Left colon (tissue), 2 donors: Measurements from ENCODE around the gene ZNF784. TPM values are rescaled to one million over a fixed set of nuclear protein-coding genes. Genes with fewer than 3 reads are reported as not detected.
"Not testable (repeated sequence)": the region's sequence is repeated elsewhere in the genome, so short reads cannot be mapped to it uniquely, and the experiment has no call there.

Experiments
- ATAC-seq: fragments of 200-7000 bp; cut with Tn5 transposase; one replicate; pipeline ENCODE4 v1.9.1; 2020; ENCODE audit warnings: mild to moderate bottlenecking, moderate library complexity
- DNase-seq, 2 donors: peaks; one replicate each; pipeline ENCODE4 v3.0.0-alpha.2; 2020
- intact Hi-C, 2 donors: fragments of 100-400 bp; cut with DNase I in 1 of 2; cut with micrococcal nuclease in 1 of 2; formaldehyde crosslinking; loops; one replicate each; pipeline versions ENCODE4 v1.11.2 to v1.14.0; 2022; cut with DNase I, micrococcal nuclease
- total RNA-seq, 2 donors: library from RNA; stranded (reverse); fragmentation: NEBNext Ultra II Directional; extraction: Animal tissue kit (Norgen Biotek cat#: 25700); gene quantifications; one replicate each; pipeline ENCODE4 v1.2.1, GENCODE V29; 2021
- donor health status: DM: no; HTN: no; CAD: no.
- donor health status: DM: yes; HTN: yes; CAD: no.

Gene ZNF784
- total RNA-seq, 2 donors from 2014 or later: 8.6 to 11.6 TPM

DNA sequence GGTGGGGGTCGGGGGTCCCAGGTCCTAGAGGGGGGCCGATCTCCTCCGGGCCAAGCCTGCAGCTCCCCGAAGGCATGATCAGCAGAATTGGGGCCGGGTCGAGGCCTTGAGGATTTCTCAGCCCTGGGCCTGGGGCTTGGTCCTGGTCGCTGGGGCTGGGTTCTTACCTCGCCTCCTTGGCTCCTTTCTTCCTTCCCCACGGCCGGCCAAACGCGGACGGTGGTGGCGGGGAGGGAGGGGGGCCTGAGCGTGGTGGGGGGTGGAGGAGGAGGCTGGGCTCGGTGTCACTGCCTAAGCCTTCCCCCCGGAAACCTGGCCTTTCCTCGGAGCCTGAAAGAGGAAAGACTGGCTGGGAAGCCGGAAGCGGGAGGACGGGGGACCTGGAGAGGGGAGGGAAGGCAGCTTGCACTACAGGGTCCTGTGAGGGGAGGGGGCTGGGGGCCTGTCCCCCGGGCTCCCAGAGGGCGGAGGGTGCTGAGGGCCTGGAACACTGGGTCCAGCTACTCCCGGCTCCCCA lies 43.7 kb downstream of the ZNF784 start, which contains the start of gene ZNF579:
ZNF579 (minus strand) TSS at position 221 of the 517 bp plus-strand sequence. CDS start 1,209 bp downstream, outside the sequence.
- ATAC-seq (peak; percentile 86), DNase-seq (peak; percentile 85 to 87)
- intact Hi-C loops: no loop called here

DNA sequence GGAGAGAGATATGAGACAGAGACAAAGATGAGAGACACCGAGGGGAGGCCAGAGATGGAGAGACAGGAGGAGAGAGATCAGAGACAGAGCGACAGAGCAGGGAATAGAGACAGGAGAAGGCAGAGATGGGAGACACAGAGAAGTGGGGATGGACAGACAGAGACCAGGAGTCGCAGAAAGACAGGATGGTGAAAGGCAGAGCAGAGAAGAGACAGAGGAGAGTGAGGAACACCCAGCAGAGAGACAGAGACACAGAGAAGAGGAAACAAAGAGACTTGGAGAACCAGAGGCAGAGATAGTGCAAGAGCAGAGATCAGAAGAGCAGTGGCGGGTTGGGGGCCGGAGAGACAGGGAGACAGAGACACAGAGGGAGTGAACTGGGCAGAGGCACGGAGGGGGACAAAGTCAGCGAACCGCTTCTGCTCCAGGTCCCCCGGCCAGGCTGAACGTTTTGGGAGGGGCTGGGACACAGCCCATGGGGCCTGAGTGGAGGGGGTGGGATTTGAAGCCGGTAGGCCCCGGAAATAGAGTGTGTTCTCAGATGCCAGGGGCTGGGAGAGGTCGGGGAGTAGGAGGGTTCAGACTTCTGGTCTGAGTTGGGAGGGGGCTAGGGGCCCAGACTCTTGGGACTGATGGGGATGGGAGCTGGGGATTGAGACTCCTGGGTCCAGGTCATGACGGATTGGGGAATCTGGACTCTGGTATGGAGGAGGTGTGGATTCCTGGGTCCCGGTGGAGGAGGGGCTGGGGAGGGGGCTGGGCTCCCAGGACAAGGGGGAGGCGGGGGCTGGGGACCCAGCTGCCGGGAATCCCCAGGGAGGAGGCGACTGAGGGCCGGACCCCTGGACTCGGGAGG lies 44.4 kb downstream of the ZNF784 start:
- ATAC-seq: peak; percentile 40
- no peak for DNase-seq
- intact Hi-C loops: no loop called here

DNA sequence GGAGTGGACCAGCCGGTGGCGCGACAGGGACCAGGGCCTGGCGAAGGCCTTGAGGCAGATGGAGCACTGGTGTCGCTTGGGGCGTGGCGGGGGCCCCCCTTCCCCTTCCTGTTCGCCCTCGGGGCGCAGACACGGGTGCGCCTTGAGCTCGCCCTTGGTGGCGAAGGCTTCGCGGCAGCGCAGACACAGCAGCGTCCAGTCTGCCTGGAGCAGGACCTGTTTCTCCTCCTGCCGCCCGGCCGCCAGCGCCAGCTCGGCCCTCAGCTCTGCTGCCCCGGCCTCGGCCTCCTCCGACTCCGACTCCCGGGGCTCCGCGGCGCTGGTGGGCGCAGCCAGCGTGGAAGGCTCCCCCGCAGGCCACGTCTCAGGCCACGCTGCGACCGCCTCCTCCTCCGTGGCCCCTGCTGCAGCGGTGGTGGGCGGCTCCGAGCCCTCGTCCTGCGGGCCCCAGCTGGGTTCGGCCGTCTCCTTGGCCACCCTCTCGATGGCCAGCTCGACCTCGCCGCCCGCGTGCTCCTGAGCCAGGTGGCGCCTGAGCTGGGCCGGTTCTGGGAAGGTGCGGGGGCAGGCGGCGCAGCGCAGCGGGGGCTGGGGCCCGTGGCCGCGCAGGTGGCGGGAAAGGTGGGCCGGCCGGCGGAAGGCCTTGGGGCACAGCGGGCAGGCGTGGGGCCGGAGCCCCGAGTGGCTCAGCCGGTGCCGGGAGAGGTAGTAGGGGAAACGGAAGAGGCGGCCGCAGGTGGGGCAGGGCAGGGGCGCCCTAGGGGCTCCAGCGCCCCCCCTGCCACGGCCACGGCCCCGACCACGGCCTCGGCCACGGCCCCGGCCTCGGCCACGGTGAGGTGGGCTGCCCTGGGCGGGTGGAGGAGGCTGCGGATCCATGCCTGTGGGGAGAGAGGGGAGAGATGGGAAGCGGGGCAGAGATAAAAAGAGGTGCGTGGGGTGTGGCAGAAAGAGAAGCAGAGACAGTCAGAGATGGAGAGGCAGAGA lies 45.3 kb downstream of the ZNF784 start:
- DNase-seq (no peak), ATAC-seq (no peak)
- intact Hi-C loops: no loop called here

DNA sequence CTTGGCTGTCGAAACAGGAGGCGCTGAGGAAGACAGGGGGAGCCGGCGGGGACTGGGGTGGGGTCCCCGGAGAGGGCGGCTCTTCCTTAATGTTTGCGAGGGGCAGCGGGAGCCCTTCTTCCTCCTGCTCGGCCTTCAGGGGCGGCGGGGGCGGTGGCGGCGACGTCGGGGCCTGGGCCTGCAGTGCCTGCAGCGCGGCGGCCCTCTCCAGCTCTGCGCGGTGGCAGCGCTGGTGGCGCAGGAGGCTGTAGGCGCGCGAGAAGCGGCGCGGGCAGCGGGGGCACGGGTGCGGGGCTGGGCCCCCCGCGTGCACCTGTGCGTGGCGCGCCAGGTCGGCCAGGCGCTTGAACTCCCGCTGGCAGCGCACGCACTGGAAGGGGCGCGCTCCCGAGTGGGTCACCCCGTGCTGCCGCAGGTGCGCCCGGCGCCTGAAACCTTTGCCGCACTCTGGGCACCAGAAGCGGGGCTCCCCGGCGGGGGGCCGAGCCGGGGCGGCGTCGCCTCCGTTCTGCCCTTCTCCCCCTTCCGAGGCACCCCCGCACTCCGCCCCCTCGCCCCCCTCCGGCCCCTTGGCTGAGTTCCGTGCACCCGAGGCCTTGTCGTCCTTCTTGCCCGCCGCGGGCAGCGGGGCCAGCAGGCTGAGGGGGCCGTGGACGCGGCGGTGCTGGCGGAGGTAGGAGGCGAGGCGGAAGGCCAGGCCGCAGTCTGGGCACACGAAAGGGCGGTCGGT lies 46.2 kb downstream of the ZNF784 start:
- DNase-seq: no peak
- ATAC-seq: no peak
- intact Hi-C loops: no loop called here

DNA sequence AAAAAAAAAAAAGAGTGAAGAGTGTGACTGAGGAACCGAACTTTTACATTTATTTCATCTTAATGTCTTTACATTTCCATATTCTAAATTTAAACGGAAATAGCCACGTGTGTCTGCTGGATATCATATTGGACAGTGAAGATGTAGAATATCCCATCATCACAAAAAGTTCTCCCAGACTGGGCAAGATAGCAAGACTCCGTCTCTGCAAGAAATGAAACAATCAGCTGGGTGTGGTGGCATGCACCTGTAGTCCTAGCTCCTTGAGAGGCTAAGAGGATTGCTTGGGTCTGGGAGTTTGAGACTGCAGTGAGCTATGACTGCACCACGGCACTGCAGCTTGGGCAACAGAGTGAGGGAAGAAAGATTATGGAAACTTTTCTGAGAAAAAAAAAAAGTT lies 47.6 kb downstream of the ZNF784 start:
- DNase-seq (no peak), ATAC-seq (no peak)
- intact Hi-C loops: no loop called here

DNA sequence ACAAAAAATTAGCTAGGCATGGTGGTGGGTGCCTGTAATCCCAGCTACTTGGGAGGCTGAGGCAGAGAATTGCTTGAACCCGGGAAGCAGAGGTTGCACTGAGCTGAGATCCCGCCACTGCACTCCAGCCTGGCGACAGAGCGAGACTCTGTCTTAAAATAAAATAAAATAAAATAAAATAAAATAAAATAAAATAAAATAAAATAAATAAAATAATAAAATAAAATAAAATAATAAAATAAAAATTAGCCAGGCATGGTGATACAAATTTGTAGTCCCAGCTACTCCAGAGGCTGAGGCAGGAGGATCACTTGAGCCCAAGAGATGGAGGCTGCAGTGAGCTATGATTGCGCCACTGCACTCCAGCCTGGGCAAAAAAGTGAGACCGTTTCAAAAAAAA lies 50.4 kb downstream of the ZNF784 start:
- intact Hi-C loops, ATAC-seq, DNase-seq: not testable (repeated sequence)

Other genes starting within 250 kb of the ZNF784 start
- not detected for gene TMEM190, start 247.7 kb downstream of the ZNF784 start, total RNA-seq
- 10 to 100 TPM; 83.4 to 89.4 TPM for gene TMEM238, start 240.3 kb downstream of the ZNF784 start, total RNA-seq
- 1,000 to 10,000 TPM; 1,151 to 1,179 TPM for gene RPL28, start 238.6 kb downstream of the ZNF784 start, total RNA-seq
- gene UBE2S, start 216.8 kb downstream of the ZNF784 start, total RNA-seq: 10 to 100 TPM; 20.9 to 33.7 TPM
- gene SHISA7, start 181.3 kb downstream of the ZNF784 start, total RNA-seq: not detected
- 100 to 1,000 TPM in 1 of 2 donors, 10 to 100 TPM in 1; 63.5 to 115 TPM for gene ISOC2, start 162.9 kb downstream of the ZNF784 start, total RNA-seq
- not detected for gene C19orf85, start 159.8 kb downstream of the ZNF784 start, total RNA-seq
- gene ZNF628, start 147.9 kb downstream of the ZNF784 start, total RNA-seq: 10 to 100 TPM in 1 of 2 donors, 1 to 10 TPM in 1; 8.0 to 10.3 TPM
- 1 to 10 TPM; 4.0 to 4.8 TPM for gene NAT14, start 139.4 kb downstream of the ZNF784 start, total RNA-seq
- gene SSC5D, start 136.1 kb downstream of the ZNF784 start, total RNA-seq: 1 to 10 TPM; 2.6 to 5.8 TPM
- gene SBK2, start 87.4 kb downstream of the ZNF784 start, total RNA-seq: not detected
- not detected for gene SBK3, start 79.0 kb downstream of the ZNF784 start, total RNA-seq
- gene ZNF579, start 43.7 kb downstream of the ZNF784 start, total RNA-seq: 1 to 10 TPM; 5.3 to 7.3 TPM
- gene FIZ1, start 25.0 kb downstream of the ZNF784 start, total RNA-seq: 10 to 100 TPM; 14.7 to 15.5 TPM
- 10 to 100 TPM; 26.6 to 36.4 TPM for gene ZNF524, start 24.3 kb downstream of the ZNF784 start, total RNA-seq
- 10 to 100 TPM; 13.0 to 13.6 TPM for gene ZNF865, start 18.9 kb downstream of the ZNF784 start, total RNA-seq
- 10 to 100 TPM; 22.5 to 23.3 TPM for gene ZNF580, start 16.4 kb upstream of the ZNF784 start, total RNA-seq
- gene ZNF581, start 19.1 kb upstream of the ZNF784 start, total RNA-seq: 10 to 100 TPM; 15.2 to 18.7 TPM
- 1 to 10 TPM; 6.2 to 6.7 TPM for gene CCDC106, start 23.6 kb upstream of the ZNF784 start, total RNA-seq
- 100 to 1,000 TPM; 142 to 167 TPM for gene U2AF2, start 30.5 kb upstream of the ZNF784 start, total RNA-seq
- 100 to 1,000 TPM; 235 to 239 TPM for gene EPN1, start 50.7 kb upstream of the ZNF784 start, total RNA-seq
- gene NLRP9, start 113.8 kb upstream of the ZNF784 start, total RNA-seq: not detected
- not detected for gene RFPL4A, start 134.5 kb upstream of the ZNF784 start, total RNA-seq
- gene RFPL4AL1, start 144.6 kb upstream of the ZNF784 start, total RNA-seq: not detected
- gene NLRP11, start 207.4 kb upstream of the ZNF784 start, total RNA-seq: under 1 TPM; 0.11 to 0.12 TPM
- not detected for gene NLRP4, start 212.0 kb upstream of the ZNF784 start, total RNA-seq